Loucy (cell line): Measurements from ENCODE around the gene NIM1K.

Experiments
- H2AFZ ChIP-seq: fragments of 200-600 bp; sonication (generic); 2 replicates; pipeline ENCODE4 v1.6.0; 2016; ENCODE audit warnings: antibody characterized with exemption, mild to moderate bottlenecking, low read length, moderate library complexity
- H3F3A ChIP-seq: fragments of 200-600 bp; 2 replicates; pipeline ENCODE4 v1.6.0; 2016; ENCODE audit warnings: antibody characterized with exemption, low read depth, mild to moderate bottlenecking
- H3K27me3 ChIP-seq: fragments of 200-600 bp; sonication (generic); 2 replicates; pipeline ENCODE4 v1.6.1; 2014; ENCODE audit warnings: low read length, mild to moderate bottlenecking; ENCODE audit not compliant: insufficient read depth, poor library complexity, severe bottlenecking
- H3K36me3 ChIP-seq: fragments of 200-600 bp; sonication (generic); 2 replicates; pipeline ENCODE4 v1.6.1; 2016; ENCODE audit warnings: low read length; ENCODE audit not compliant: insufficient read depth
- H3K4me1 ChIP-seq: fragments of 200-600 bp; sonication (generic); 2 replicates; pipeline ENCODE4 v1.5.1; 2014; ENCODE audit warnings: low read length, mild to moderate bottlenecking; ENCODE audit not compliant: insufficient read depth, poor library complexity, severe bottlenecking
- H3K4me2 ChIP-seq: fragments of 200-600 bp; sonication (generic); 2 replicates; pipeline ENCODE4 v1.6.0; 2014; ENCODE audit warnings: antibody characterized with exemption, low read length, low read depth, mild to moderate bottlenecking; ENCODE audit not compliant: poor library complexity, severe bottlenecking
- H3K4me3 ChIP-seq: fragments of 200-600 bp; sonication (generic); 2 replicates; pipeline ENCODE4 v1.5.1; 2014; ENCODE audit warnings: low read length, mild to moderate bottlenecking, mixed read lengths; ENCODE audit not compliant: poor library complexity, severe bottlenecking
- H3K79me2 ChIP-seq: fragments of 200-600 bp; sonication (generic); 2 replicates; pipeline ENCODE4 v1.6.1; 2014; ENCODE audit warnings: low read length; ENCODE audit not compliant: insufficient read depth
- H3K9ac ChIP-seq: fragments of 200-600 bp; sonication (generic); 2 replicates; pipeline ENCODE4 v1.6.0; 2014; ENCODE audit warnings: mild to moderate bottlenecking, low read depth, low read length, moderate library complexity; ENCODE audit not compliant: poor library complexity, severe bottlenecking
- H3K9me2 ChIP-seq: fragments of 200-600 bp; sonication (generic); replicated peaks from 2 replicates; pipeline ENCODE4 v1.6.1; 2016; ENCODE audit warnings: low read depth, low read length, mixed read lengths
- H3K9me3 ChIP-seq: fragments of 200-600 bp; sonication (generic); 2 replicates; pipeline ENCODE4 v1.6.1; 2014; ENCODE audit warnings: mild to moderate bottlenecking, antibody characterized with exemption, low read length, low read depth; ENCODE audit not compliant: insufficient read depth
- H4K20me1 ChIP-seq: fragments of 200-600 bp; sonication (generic); 2 replicates; pipeline ENCODE4 v1.6.0; 2014; ENCODE audit warnings: antibody characterized with exemption, low read length, mild to moderate bottlenecking; ENCODE audit not compliant: insufficient read depth, poor library complexity, severe bottlenecking
- CTCF ChIP-seq: fragments of 200-600 bp; sonication (generic); conservative IDR thresholded peaks from 2 replicates; pipeline ENCODE4 v1.5.1; 2014; ENCODE audit warnings: mild to moderate bottlenecking, antibody characterized with exemption, low read length
- EZH2phosphoT487 ChIP-seq: fragments of 200-600 bp; IDR thresholded peaks from 2 replicates; pipeline ENCODE4 v1.6.1; 2018; ENCODE audit warnings: antibody characterized with exemption, mild to moderate bottlenecking, moderate library complexity, borderline replicate concordance

The NIM1K gene

GRCh38 chr5:43171451-43171850, 20.6 kb upstream of the NIM1K start:
- Histone ChIP-seq H3K9me2 (no peaks in the 10 kb centered on the region), H3K4me3 (no peak overlapping the region), H3K9me3 (no peaks in the 10 kb centered on the region), H3K36me3 (peaks cover 59% of the 10 kb centered on the region; the same call in 1 of the 2 replicates), H3K4me1 (no peaks in the 10 kb centered on the region), H2AFZ (no peak overlapping the region), H3K9ac (no peak overlapping the region), H3K79me2 (no peaks in the 10 kb centered on the region), H3K27me3 (no peaks in the 10 kb centered on the region), H4K20me1 (peaks cover 3% of the 10 kb centered on the region), H3F3A (no peaks in the 10 kb centered on the region), H3K4me2 (no peak overlapping the region)
- TF ChIP-seq EZH2phosphoT487 (no peak), CTCF (no peak)

- H3K4me1 ChIP-seq, result no peaks in the 10 kb centered on the region
- TF ChIP-seq EZH2phosphoT487 (no peak), CTCF (no peak)
Observed at GRCh38 chr5:43171926-43172325, 20.1 kb upstream of the NIM1K start.

GRCh38 chr5:43172779-43173178, 19.2 kb upstream of the NIM1K start:
- Histone ChIP-seq H3K4me3 (no peak overlapping the region), H3K9me2 (no peaks in the 10 kb centered on the region), H3K4me2 (no peak overlapping the region), H3K27me3 (no peaks in the 10 kb centered on the region), H3K4me1 (no peaks in the 10 kb centered on the region), H3K36me3 (peaks cover 62% of the 10 kb centered on the region; the same call in 1 of the 2 replicates), H3F3A (no peaks in the 10 kb centered on the region), H3K79me2 (no peaks in the 10 kb centered on the region), H3K9me3 (no peaks in the 10 kb centered on the region), H4K20me1 (peaks cover 3% of the 10 kb centered on the region), H3K9ac (no peak overlapping the region), H2AFZ (no peak overlapping the region)
- TF ChIP-seq CTCF (no peak), EZH2phosphoT487 (no peak)

More at GRCh38 chr5:43171926-43172325, 20.1 kb upstream of the NIM1K start:
- Histone ChIP-seq H3K27me3 (no peaks in the 10 kb centered on the region), H3K36me3 (peaks cover 60% of the 10 kb centered on the region; the same call in 1 of the 2 replicates), H3K9me3 (no peaks in the 10 kb centered on the region), H3K4me3 (no peak overlapping the region), H3K4me2 (no peak overlapping the region), H2AFZ (no peak overlapping the region), H3K79me2 (no peaks in the 10 kb centered on the region), H4K20me1 (peaks cover 3% of the 10 kb centered on the region), H3K9ac (no peak overlapping the region), H3K9me2 (no peaks in the 10 kb centered on the region), H3F3A (no peaks in the 10 kb centered on the region)
